ENCODE data around the gene LSR. TPM values are rescaled to one million over a fixed set of nuclear protein-coding genes. Genes with fewer than 3 reads are reported as not detected.
"Not testable (repeated sequence)": the region's sequence is repeated elsewhere in the genome, so short reads cannot be mapped to it uniquely, and the experiment has no call there.

The LSR gene
- total RNA-seq, 1 donor from 2014 or later = 1.0 TPM

DNA sequence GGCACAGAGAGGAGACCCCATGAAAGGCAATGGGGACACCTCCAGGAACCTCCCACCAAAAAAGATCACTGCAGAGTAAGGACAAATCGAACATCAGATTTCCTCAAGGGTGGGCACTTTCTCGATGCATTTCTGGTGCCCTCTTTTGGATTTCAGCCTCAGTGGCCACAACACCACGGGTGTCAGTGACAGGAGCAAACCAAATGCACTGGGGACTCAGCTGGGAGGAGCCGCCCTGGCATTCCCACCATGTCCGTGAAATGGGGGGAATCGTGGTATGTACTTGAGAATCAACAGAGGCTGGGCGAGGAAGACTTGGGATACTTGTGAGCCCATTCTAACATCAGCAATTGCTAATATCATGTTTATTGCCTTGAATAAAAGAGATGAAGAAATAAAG is 36.6 kb upstream of the LSR start:
- H3K4me3 Mint-ChIP-seq (ENCODE audit: low read depth) = peak overlapping the region; percentile 28
- H3K27me3 Mint-ChIP-seq (ENCODE audit: low read depth) = no peaks in the 10 kb centered on the region
- H3K4me1 Mint-ChIP-seq (ENCODE audit: low read depth) = peaks cover 53% of the 10 kb centered on the region
- peaks cover 4% of the 10 kb centered on the region for H3K9me3 Mint-ChIP-seq
- H3K27ac Mint-ChIP-seq = peak overlapping the region; percentile 88
- DNase-seq (ENCODE audit: low spot score) = no peak
- peaks cover 4% of the 10 kb centered on the region for H3K36me3 Mint-ChIP-seq (ENCODE audit: low read depth)
- intact Hi-C loops (cut with micrococcal nuclease) = no loop called here

DNA sequence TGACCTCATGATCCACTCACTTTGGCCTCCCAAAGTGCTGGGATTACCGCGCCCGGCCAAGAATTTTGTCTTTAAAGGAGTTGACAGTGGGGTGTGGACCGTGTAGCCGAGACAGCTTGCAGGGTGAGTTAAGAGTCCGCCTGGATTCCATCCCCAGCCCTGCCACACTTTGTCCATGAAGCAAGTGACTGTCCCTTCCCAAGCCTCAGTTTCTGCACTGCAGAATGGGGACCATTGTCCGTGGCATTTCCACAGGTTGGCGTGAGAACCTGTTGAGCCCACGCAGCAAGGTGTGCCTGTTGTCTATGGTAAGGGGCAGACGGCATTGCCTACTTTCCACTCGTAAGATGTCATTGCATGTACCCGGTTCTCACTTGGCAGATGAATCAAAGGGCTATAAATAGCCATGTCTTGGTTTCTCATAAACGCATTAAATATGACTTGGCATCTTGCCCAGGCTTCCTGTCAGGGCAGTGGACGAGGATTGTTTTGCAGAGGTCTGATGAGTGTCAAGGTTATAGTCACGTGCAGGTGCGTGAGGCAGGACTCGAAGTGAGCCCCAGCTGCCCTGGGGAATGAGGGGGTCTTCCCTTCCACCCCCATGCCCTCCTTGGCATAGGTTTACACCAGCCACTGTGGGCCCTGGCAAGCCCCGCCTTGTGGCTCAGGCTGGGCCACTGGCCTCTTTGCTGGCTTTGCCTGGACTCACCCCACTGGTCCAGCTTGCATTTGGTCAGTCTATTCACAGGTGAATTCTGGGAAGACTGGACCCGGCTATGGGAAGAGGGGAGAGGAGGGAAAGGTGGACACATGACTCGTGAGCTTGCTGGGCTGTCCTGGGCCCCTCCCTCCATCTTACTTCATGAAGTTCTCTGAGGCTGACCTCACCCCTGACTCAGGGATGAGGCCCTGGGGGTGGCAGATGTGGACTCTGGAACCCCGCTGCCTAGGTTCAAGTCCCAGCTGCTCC is 34.9 kb upstream of the LSR start:
- H3K9me3 Mint-ChIP-seq = peaks cover 2% of the 10 kb centered on the region
- H3K36me3 Mint-ChIP-seq (ENCODE audit: low read depth) = no peaks in the 10 kb centered on the region
- H3K27ac Mint-ChIP-seq = peak overlapping the region; percentile 68
- no peaks in the 10 kb centered on the region for H3K27me3 Mint-ChIP-seq (ENCODE audit: low read depth)
- H3K4me1 Mint-ChIP-seq (ENCODE audit: low read depth) = peaks cover 41% of the 10 kb centered on the region
- intact Hi-C loops (cut with micrococcal nuclease) = no loop called here
- no peak overlapping the region for H3K4me3 Mint-ChIP-seq (ENCODE audit: low read depth)
- DNase-seq (ENCODE audit: low spot score) = peak; percentile 61

DNA sequence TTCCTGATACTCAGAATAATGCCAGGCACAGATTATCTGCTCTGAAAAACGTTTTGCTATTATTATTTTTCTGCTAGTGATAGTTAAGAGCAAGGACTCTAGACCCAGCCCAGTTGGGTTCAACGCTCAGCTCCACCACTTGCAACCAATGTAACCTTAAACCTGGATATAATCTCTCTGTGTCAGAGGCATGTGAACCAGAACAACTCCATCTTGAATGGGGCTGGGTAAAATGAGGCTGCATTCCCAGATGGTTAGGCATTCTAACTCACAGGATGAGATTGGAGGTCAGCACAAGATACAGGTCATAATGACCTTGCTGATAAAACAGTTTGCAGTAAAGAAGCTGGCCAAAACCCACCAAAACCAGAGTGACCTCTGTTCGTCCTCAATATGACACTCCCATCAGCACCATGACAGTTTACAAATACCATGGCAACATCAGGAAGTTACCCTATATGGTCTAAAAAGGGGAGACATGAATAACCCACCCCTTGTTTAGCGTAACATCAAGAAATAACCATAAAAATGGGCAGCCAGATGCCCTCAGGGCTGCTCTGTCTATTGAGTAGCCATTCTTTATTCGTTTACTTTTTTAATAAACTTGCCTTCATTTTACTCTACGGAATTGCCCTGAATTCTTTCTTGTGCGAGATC is 33.9 kb upstream of the LSR start:
- Mint-ChIP-seq H3K9me3 (peaks cover 9% of the 10 kb centered on the region), H3K4me3 (ENCODE audit: low read depth) (no peak overlapping the region), H3K27me3 (ENCODE audit: low read depth) (no peaks in the 10 kb centered on the region), H3K36me3 (ENCODE audit: low read depth) (peaks cover 4% of the 10 kb centered on the region), H3K4me1 (ENCODE audit: low read depth) (peaks cover 37% of the 10 kb centered on the region), H3K27ac (no peak overlapping the region)
- DNase-seq (ENCODE audit: low spot score) = no peak
- intact Hi-C loops (cut with micrococcal nuclease) = no loop called here

DNA sequence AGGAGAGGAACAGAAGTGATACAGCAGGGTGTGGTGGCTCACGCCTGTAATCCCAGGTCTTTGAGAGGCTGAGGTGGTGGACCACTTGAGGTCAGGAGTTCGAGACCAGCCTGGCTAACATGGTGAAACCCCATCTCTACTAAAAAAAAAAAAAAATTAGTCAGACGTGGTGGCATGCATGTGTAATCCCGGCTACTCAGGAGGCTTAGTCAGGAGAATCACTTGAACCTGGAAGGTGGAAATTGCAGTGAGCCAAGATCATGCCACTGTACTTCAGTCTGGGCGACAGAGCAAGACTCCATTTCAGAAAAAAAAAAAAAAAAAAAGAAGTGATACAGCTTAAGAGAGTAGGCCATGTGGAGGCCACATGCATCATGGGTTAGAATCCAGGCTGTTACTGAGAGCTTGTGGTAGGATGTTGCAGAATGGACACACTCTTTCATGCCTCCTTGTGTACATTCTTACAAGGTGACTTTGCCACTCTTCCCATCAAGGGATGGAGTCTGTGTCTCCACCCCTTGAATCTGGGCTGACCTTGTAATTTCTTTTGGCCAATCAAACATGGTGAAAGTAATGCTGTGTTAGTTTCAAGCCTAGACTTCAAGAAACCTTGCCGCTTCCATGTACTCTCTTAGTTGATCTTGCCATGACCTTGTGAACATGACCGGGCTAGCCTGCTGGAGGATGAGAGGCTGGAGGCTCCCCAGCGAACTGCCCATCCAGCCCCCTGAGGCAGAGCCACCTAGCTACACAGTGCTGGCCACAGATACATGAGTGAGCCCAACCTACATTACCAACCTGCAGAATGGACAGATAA is 32.6 kb upstream of the LSR start:
- no peak overlapping the region for H3K4me3 Mint-ChIP-seq (ENCODE audit: low read depth)
- intact Hi-C loops (cut with micrococcal nuclease) = no loop called here
- peaks cover 4% of the 10 kb centered on the region for H3K36me3 Mint-ChIP-seq (ENCODE audit: low read depth)
- peaks cover 9% of the 10 kb centered on the region for H3K9me3 Mint-ChIP-seq
- no peak overlapping the region for H3K27ac Mint-ChIP-seq
- no peaks in the 10 kb centered on the region for H3K27me3 Mint-ChIP-seq (ENCODE audit: low read depth)
- no peak for DNase-seq (ENCODE audit: low spot score)
- H3K4me1 Mint-ChIP-seq (ENCODE audit: low read depth) = peaks cover 32% of the 10 kb centered on the region

DNA sequence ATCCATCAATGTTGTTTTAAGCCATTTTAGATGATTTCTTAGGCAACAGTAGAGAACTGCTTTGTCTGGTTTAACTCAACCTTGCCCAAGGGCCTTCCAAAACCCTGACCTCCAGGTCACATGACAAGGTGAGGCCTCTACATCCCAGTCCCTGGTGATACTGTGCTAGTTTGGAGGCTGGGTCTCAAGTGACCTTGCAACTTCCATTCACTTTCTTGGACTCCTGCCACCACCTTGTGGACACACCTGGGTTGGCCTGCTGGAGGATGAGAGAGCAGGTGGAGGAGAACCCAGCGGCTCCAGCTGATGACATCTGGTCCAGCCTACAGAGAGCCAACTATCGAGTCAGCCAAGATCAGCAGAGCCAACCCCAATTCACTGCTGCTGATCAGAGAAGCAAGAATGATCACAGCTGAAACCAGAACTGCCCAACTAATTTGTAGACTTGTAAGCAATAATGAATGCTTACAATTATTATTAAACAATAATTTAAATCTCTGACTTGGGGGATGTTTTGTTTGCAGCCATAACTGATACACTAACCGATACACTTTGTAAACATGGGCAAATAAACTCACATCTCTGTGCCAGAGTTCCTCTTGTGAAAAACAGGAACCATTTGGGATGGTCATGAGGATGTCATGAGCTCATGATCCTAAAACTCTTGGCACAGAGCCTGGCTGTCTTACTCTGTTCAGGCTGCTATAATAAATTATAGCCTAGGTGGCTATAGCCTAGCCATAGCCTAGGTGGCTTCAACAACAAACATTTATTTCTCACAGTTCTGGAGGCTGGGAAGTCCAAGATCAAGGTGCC is 31.8 kb upstream of the LSR start:
- H3K27ac Mint-ChIP-seq = no peak overlapping the region
- intact Hi-C loops (cut with micrococcal nuclease) = no loop called here
- peaks cover 25% of the 10 kb centered on the region for H3K4me1 Mint-ChIP-seq (ENCODE audit: low read depth)

DNA sequence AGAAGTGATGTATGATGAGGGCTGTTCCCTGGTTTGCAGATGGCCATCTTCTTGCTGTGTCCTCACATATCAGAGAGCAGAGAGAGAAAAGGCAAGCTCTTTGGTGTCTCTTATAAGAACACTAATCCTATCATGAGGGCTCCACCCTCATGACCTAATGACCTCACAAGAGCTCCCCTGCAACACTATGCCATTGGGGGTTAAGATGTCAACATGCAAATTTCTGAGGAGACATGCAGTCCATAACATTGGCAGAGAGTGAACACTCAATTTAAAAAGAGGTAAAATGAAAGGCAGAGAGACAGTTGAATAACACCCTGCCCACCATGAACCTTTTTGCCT is 31.2 kb upstream of the LSR start:
- H3K4me3 Mint-ChIP-seq (ENCODE audit: low read depth) = no peak overlapping the region
- H3K4me1 Mint-ChIP-seq (ENCODE audit: low read depth) = peaks cover 19% of the 10 kb centered on the region
- no peak for DNase-seq (ENCODE audit: low spot score)
- no peak overlapping the region for H3K27ac Mint-ChIP-seq
- intact Hi-C loops (cut with micrococcal nuclease) = no loop called here
- peaks cover 4% of the 10 kb centered on the region for H3K36me3 Mint-ChIP-seq (ENCODE audit: low read depth)
- H3K27me3 Mint-ChIP-seq (ENCODE audit: low read depth) = no peaks in the 10 kb centered on the region
- H3K9me3 Mint-ChIP-seq = peaks cover 9% of the 10 kb centered on the region

More for the DNA sequence above, 31.8 kb upstream of the LSR start:
- H3K27me3 Mint-ChIP-seq (ENCODE audit: low read depth) = no peaks in the 10 kb centered on the region
- peaks cover 9% of the 10 kb centered on the region for H3K9me3 Mint-ChIP-seq
- peaks cover 4% of the 10 kb centered on the region for H3K36me3 Mint-ChIP-seq (ENCODE audit: low read depth)
- DNase-seq (ENCODE audit: low spot score) = peak; percentile 39
- no peak overlapping the region for H3K4me3 Mint-ChIP-seq (ENCODE audit: low read depth)

DNA sequence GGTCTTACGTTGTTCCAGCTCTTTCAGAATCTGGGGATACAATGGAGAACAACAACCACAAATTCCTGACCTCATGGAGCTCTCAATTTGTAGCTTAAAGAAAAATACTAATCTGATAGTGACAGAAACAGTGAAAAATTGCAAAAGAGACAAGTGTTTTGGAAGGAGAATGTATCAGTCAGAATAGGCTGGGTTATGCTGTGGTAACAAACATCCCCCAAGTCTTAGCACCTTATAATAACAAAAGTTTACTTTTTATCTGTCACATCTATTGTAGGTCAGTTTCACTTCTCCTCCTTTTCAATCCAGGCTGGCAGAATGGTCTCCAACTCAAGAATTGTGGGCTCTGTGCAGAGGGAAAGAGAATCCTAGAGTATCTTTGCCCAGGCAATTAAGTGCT is 29.8 kb upstream of the LSR start:
- no peak for DNase-seq (ENCODE audit: low spot score)
- Mint-ChIP-seq H3K4me1 (ENCODE audit: low read depth) (peaks cover 12% of the 10 kb centered on the region), H3K4me3 (ENCODE audit: low read depth) (no peak overlapping the region), H3K27me3 (ENCODE audit: low read depth) (no peaks in the 10 kb centered on the region), H3K9me3 (peaks cover 9% of the 10 kb centered on the region), H3K36me3 (ENCODE audit: low read depth) (peaks cover 4% of the 10 kb centered on the region), H3K27ac (no peak overlapping the region)
- intact Hi-C loops (cut with micrococcal nuclease) = no loop called here

DNA sequence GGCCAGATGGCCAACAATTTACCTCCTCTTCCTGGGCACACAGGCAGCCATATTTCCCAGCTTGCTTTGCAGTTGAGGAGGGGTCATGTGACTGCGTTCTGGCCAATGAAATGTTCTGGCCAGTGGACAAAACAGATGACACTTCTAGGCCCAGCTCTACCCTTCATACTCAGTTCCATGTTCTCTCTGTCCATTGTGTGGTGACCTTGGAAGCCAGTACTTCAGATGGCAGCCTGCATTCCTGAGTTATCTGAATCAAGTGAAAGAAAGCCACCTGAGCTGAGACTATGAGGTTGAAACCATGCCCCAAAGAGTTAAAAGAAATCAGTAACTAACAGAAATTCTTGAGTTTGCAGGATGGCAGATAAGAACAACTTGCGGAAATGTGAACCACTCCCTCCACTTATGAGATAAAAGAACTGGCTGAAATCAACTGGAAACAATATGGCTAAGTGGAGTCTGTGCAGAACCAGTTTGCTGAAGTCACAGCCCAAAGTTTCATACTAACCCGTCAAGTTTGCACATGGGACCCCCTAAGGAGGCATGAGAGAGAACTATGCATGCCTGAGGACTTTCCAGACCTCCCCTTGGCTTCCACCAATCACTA is 28.4 kb upstream of the LSR start:
- Mint-ChIP-seq H3K27ac (no peak overlapping the region), H3K27me3 (ENCODE audit: low read depth) (no peaks in the 10 kb centered on the region), H3K4me3 (ENCODE audit: low read depth) (no peak overlapping the region), H3K9me3 (peaks cover 9% of the 10 kb centered on the region), H3K36me3 (ENCODE audit: low read depth) (peaks cover 4% of the 10 kb centered on the region), H3K4me1 (ENCODE audit: low read depth) (peaks cover 3% of the 10 kb centered on the region)
- no peak for DNase-seq (ENCODE audit: low spot score)
- intact Hi-C loops (cut with micrococcal nuclease) = no loop called here

DNA sequence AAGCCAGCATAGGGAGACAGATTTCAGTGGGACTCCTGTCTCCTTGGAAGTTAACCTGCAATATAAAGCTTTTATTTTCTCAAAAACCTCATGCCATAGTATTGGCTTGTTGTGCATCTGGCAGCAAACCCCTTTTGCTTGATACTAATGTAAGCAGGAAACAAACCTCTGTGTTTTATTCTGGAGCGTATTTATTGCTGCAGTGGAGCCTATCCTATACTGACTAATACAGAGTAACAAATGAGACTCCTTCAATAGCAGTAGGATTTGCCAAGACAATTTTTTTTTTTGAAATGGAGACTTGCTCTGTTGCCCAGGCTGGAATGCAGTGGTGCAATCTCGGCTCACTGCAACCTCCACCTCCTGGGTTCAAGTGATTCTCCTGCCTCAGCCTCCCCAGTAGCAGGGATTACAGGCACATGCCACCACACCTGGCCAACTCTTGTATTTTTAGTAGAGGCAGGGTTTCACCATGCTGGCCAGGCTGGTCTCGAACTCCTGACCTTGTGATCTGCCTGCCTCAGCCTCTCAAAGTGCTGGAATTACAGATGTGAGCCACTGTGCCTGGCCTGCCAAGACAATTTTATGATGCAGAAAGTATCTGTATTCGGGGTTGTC is 27.7 kb upstream of the LSR start:
- H3K27ac Mint-ChIP-seq; H3K4me1 Mint-ChIP-seq (ENCODE audit: low read depth); intact Hi-C loops (cut with micrococcal nuclease); DNase-seq (ENCODE audit: low spot score); H3K9me3 Mint-ChIP-seq; H3K27me3 Mint-ChIP-seq (ENCODE audit: low read depth); H3K4me3 Mint-ChIP-seq (ENCODE audit: low read depth); H3K36me3 Mint-ChIP-seq (ENCODE audit: low read depth): not testable (repeated sequence)

DNA sequence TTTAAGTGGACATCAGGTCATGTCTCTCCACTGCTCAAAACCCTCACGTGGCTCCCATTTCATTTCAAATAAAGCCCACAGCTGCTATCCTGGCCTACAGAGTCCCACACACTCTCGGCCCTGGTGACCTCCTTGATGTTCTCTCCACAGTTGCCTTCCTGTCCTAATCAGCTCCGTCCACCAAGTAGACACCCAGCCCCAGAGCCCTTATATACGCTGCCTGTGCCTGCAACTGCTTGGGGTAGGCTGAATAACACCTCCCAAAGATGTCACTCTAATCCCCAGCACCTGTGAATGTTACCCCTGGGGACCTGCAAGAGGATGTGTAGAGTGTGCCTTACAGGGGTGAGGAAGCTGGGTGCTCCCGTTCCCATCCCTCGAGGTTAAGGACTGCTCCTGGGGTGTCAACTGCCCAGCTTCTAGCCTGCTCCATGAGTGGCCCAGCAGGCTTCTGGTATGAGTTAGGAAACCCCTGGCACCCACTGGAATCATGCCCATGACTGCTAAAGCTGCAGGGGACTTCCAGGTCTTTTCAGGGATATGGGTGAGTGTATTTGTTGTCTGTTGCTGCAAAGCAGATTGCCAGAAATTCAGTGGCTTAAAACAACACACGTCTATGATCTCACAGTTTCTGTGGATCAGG is 26.3 kb upstream of the LSR start:
- Mint-ChIP-seq H3K27ac (no peak overlapping the region), H3K27me3 (ENCODE audit: low read depth) (no peaks in the 10 kb centered on the region), H3K4me1 (ENCODE audit: low read depth) (peaks cover 2% of the 10 kb centered on the region), H3K9me3 (peaks cover 9% of the 10 kb centered on the region), H3K36me3 (ENCODE audit: low read depth) (peaks cover 4% of the 10 kb centered on the region), H3K4me3 (ENCODE audit: low read depth) (no peak overlapping the region)
- DNase-seq (ENCODE audit: low spot score) = no peak
- intact Hi-C loops (cut with micrococcal nuclease) = no loop called here

DNA sequence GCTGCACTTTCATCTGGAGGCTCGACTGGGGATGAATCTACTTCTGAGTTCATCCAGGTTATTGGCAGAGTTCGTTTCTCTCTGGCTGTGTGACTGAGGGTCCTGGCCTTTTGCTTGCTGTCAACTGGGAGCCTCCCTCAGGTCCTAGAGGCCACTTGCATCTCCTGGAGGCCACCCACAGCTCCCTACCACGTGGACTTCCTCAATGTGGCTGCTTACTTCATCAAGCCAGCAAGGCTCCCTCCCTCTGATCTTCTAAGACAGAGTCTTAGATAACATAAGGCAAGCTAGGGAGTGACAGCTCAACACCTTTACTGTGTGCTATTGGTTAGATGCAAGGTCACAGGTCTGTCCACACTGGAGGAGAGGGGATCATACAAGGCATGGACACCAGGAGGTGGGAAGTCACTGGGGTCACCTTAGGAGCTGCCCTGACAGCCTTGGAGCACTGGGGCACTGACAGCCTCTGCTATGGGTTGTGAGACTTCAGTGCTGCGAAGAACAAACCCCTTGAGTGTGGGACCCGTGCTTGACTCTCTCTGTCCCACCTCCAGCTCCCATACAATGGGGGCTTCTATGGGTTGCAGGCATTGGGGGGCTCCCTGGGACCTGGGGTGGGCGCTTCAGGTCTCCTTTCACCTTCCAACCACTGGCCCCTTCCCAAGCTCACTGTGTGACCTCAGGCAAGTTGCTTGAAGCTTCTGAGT is 25.6 kb upstream of the LSR start:
- Mint-ChIP-seq H3K36me3 (ENCODE audit: low read depth) (peaks cover 4% of the 10 kb centered on the region), H3K9me3 (peaks cover 9% of the 10 kb centered on the region), H3K4me3 (ENCODE audit: low read depth) (no peak overlapping the region), H3K4me1 (ENCODE audit: low read depth) (peaks cover 2% of the 10 kb centered on the region), H3K27me3 (ENCODE audit: low read depth) (no peaks in the 10 kb centered on the region), H3K27ac (no peak overlapping the region)
- no peak for DNase-seq (ENCODE audit: low spot score)
- intact Hi-C loops (cut with micrococcal nuclease) = no loop called here

Measured in activated T-helper 2 cell treated with anti-CD3 and anti-CD28 coated beads, Interferon-gamma antibody, Interleukin-2, Interleukin-4, amounts not matched to agents 10 μg/mL and 5 μg/mL and 100 μg/mL, durations not matched to agents 14 hours and 24 hours and 36 hours (primary cell).